H1 (cell line): ENCODE data around the gene GZMM. TPM values are rescaled to one million over a fixed set of nuclear protein-coding genes. Genes with fewer than 3 reads are reported as not detected.

Source experiments
- RNF2 ChIP-seq: fragments of 200-900, 300-1000 bp; sonication (generic); IDR thresholded peaks from 2 replicates; pipeline ENCODE4 v1.7.1; 2016; ENCODE audit warnings: borderline replicate concordance, low read depth, mild to moderate bottlenecking, antibody characterized with exemption, low read length; ENCODE audit not compliant: poor library complexity, severe bottlenecking; ENCODE audit errors: missing control alignments
- polyA plus RNA-seq, 7 experiments: library from polyadenylated mRNA; depleted of rRNA in 3 of 7; stranded (reverse) in 5 of 7; unstranded in 2 of 7; fragments of >200 nt in 5 of 7; fragments of 200-250 nt in 2 of 7; gene quantifications; 1 replicate in 5 of 7; 2 replicates in 1 of 7; 4 replicates in 1 of 7; pipeline versions ENCODE4 v1.2.1 to v1.2.3, GENCODE V29; 2011 to 2013; ENCODE audit warnings: missing spikeins in 2 of 7, mixed read lengths in 2 of 7
- total RNA-seq: library from RNA; stranded (reverse); fragmentation: NEBNext Ultra II Directional; extraction: Animal tissue kit (Norgen Biotek cat#: 25700); gene quantifications from 2 replicates; pipeline ENCODE4 v1.2.1, GENCODE V29; 2021

GZMM gene
- total and polyA plus RNA-seq, 2 of the 8 experiments (the other 6 are each of a cell fraction or from before 2014, with no cell fraction given), result 0.09 to 0.32 TPM

- TF ChIP-seq RNF2, result no peak
Observed at GRCh38 chr19:593505-593904, 49.7 kb downstream of the GZMM start (continued).
